ENCODE data around the gene GPR63. TPM values are rescaled to one million over a fixed set of nuclear protein-coding genes. Genes with fewer than 3 reads are reported as not detected.

The GPR63 gene
- total and polyA plus RNA-seq, 12 donors, result 0.37 to 4.4 (median 1.2) TPM

GRCh38 chr6:96841345-96841744, 4.1 kb upstream of the GPR63 start:
- intact Hi-C loops (cut with DNase I), result no loop called here
- H3K27me3 ChIP-seq, result no peaks in the 10 kb centered on the region
- whole genome bisulfite sequencing, 4 donors, result 31 to 42% (median 41%) methylated on average over 2 of the region's 2 CpGs
- no peak overlapping the region for H3K27ac ChIP-seq
- H3K36me3 ChIP-seq (replicated peaks in 1 of 2), result no peaks in the 10 kb centered on the region
- TF ChIP-seq CTCF (IDR thresholded peaks at IDR 0.05) (no peak), POLR2A (IDR thresholded peaks at IDR 0.05) (no peak)
- peaks cover 0 to 6% (median 0%) of the 10 kb centered on the region in 3 donors for H3K9me3 ChIP-seq (replicated peaks in 1 of 3)
- no peak for DNase-seq
- H3K4me1 ChIP-seq (replicated peaks in 1 of 2), result peaks cover 4 to 7% of the 10 kb centered on the region in 2 donors
- H3K4me3 ChIP-seq, result no peak overlapping the region

- peak overlapping the region in 2 of 5 donors; percentile 40 to 61 for H3K27ac ChIP-seq
- peak in 4 of 7 donors; percentile 10 to 25 (median 16) for DNase-seq
- intact Hi-C loops (cut with DNase I), result no loop called here
- whole genome bisulfite sequencing, 4 donors, result 0 to 1% (median 1%) methylated on average over 12 to 27 of the region's 27 CpGs
- H3K36me3 ChIP-seq (replicated peaks in 1 of 2), result no peaks in the 10 kb centered on the region
- TF ChIP-seq CTCF (IDR thresholded peaks at IDR 0.05), result no peak
- TF ChIP-seq POLR2A (IDR thresholded peaks at IDR 0.05), result no peak
- peak overlapping the region; percentile 57 to 85 (median 70) for H3K4me3 ChIP-seq
- no peaks in the 10 kb centered on the region for H3K9me3 ChIP-seq (replicated peaks in 1 of 3)
- H3K27me3 ChIP-seq, result no peaks in the 10 kb centered on the region
- peaks cover 4 to 11% of the 10 kb centered on the region in 2 donors for H3K4me1 ChIP-seq (replicated peaks in 1 of 2)
Measured at GRCh38 chr6:96836631-96837080, 621 bp downstream of the GPR63 start.

GRCh38 chr6:96834070-96834469, 3.2 kb downstream of the GPR63 start:
- Histone ChIP-seq H3K4me1 (replicated peaks in 1 of 2) (peaks cover 4 to 11% of the 10 kb centered on the region in 2 donors), H3K27me3 (no peaks in the 10 kb centered on the region), H3K9me3 (replicated peaks in 1 of 3) (no peaks in the 10 kb centered on the region), H3K4me3 (no peak overlapping the region), H3K27ac (no peak overlapping the region), H3K36me3 (replicated peaks in 1 of 2) (no peaks in the 10 kb centered on the region)
- TF ChIP-seq CTCF (IDR thresholded peaks at IDR 0.05) (no peak), POLR2A (IDR thresholded peaks at IDR 0.05) (no peak)
- intact Hi-C loops (cut with DNase I), result no loop called here
- WGBS, 4 donors, result 91 to 98% (median 96%) methylated on average over 1 to 2 of the region's 2 CpGs
- no peak for DNase-seq

GRCh38 chr6:96832780-96833179, 4.5 kb downstream of the GPR63 start:
- Histone ChIP-seq H3K4me1 (replicated peaks in 1 of 2) (peaks cover 2 to 10% of the 10 kb centered on the region in 2 donors), H3K4me3 (no peak overlapping the region), H3K27me3 (no peaks in the 10 kb centered on the region), H3K36me3 (replicated peaks in 1 of 2) (no peaks in the 10 kb centered on the region), H3K27ac (no peak overlapping the region), H3K9me3 (replicated peaks in 1 of 3) (no peaks in the 10 kb centered on the region)
- intact Hi-C loops (cut with DNase I), result no loop called here
- WGBS, 4 donors, result 94 to 98% (median 97%) methylated on average over 2 of the region's 2 CpGs
- no peak for TF ChIP-seq CTCF (IDR thresholded peaks at IDR 0.05)
- no peak for TF ChIP-seq POLR2A (IDR thresholded peaks at IDR 0.05)
- DNase-seq, result no peak
